Transverse colon (tissue), 4 donors: ENCODE results near the gene ZBTB40. TPM values are rescaled to one million over a fixed set of nuclear protein-coding genes. Genes with fewer than 3 reads are reported as not detected.

Source experiments
- DNase-seq: peaks from one replicate; pipeline ENCODE4 v3.0.0-alpha.2; 2019
- H3K27ac ChIP-seq, 4 donors: fragments of 200-600 bp; sonication (generic); 2 replicates each; pipeline ENCODE4 v1.5.1; 2016 to 2018; ENCODE audit warnings: inconsistent platforms in 4 of 4
- H3K27me3 ChIP-seq: fragments of 200-600 bp; sonication (generic); 2 replicates; pipeline ENCODE4 v1.5.1; 2017; ENCODE audit warnings: inconsistent platforms
- H3K36me3 ChIP-seq, 4 donors: fragments of 200-600 bp; sonication (generic); 2 replicates each; pipeline ENCODE4 v1.5.1; 2017 to 2019; ENCODE audit warnings: inconsistent platforms in 4 of 4
- H3K4me1 ChIP-seq, 4 donors: fragments of 200-600 bp; sonication (generic); 2 replicates each; pipeline ENCODE4 v1.5.1; 2017 to 2020; ENCODE audit warnings: inconsistent platforms in 4 of 4
- H3K4me3 ChIP-seq, 4 donors: fragments of 200-600 bp; sonication (generic); 1 replicate in 1 of 4; 2 replicates in 3 of 4; pipeline versions ENCODE4 v1.5.1 to v1.6.1; 2017 to 2019; ENCODE audit warnings: inconsistent platforms in 4 of 4
- H3K9me3 ChIP-seq, 2 donors: fragments of 200-600 bp; sonication (generic); 2 replicates each; pipeline ENCODE4 v1.5.1; 2017 to 2019; ENCODE audit warnings: inconsistent platforms in 2 of 2
- EP300 ChIP-seq: sonication (generic); formaldehyde crosslinking; IDR thresholded peaks from one replicate; pipeline ENCODE4 v1.6.1; 2017; ENCODE audit warnings: antibody characterized with exemption, low read depth
- POLR2A ChIP-seq: fragments of 450-650 bp; IDR thresholded peaks from one replicate; pipeline ENCODE4 v1.6.1; 2016; ENCODE audit warnings: antibody characterized with exemption, mild to moderate bottlenecking, moderate library complexity
- POLR2AphosphoS5 ChIP-seq, 3 donors: sonication (generic); formaldehyde crosslinking; IDR thresholded peaks; one replicate each; pipeline ENCODE4 v1.6.1; 2016; ENCODE audit warnings: antibody characterized with exemption in 3 of 3
- WGBS, 2 donors: methylation state at CpG; one replicate each; pipeline ENCODE4 v1.1.5; 2018; ENCODE audit warnings: low coverage in 1 of 2; 5-methylcytosine and 5-hydroxymethylcytosine counted together
- in situ Hi-C, 4 donors: fragments of 200-750 bp; cut with MboI; loops; one replicate each; pipeline versions ENCODE4 v1.15.0 to v1.15.1; 2017; ENCODE audit warnings: low sequenced_read_pairs in 3 of 4, low pct_ligation_motif_present in 1 of 4, low pct_unique_long_range_greater_than_20kb in 1 of 4
- intact Hi-C: fragments of 100-400 bp; cut with DNase I; formaldehyde crosslinking; loops from one replicate; pipeline ENCODE4 v1.15.1; 2023; ENCODE audit warnings: low total_unique reads
- total RNA-seq, 4 donors: library from RNA; depleted of rRNA; stranded (reverse); fragments of >200 nt; gene quantifications; one replicate each; pipeline ENCODE4 v1.1.0, GENCODE V29; 2016
- TF ChIP-seq, protein P1 (sequence below), 5 experiments: fragments of 200-600 bp in 3 of 5; fragments of 450-650 bp in 2 of 5; sonication (generic) in 3 of 5; IDR thresholded peaks; 1 replicate in 2 of 5; 2 replicates in 3 of 5; pipeline ENCODE4 v1.5.1; 2016 to 2017; ENCODE audit warnings: antibody characterized with exemption in 5 of 5, inconsistent platforms in 3 of 5, mild to moderate bottlenecking in 2 of 5, moderate library complexity in 1 of 5

ZBTB40 gene
- total RNA-seq, 4 donors from 2014 or later = 17.7 to 30.3 (median 21.1) TPM

DNA sequence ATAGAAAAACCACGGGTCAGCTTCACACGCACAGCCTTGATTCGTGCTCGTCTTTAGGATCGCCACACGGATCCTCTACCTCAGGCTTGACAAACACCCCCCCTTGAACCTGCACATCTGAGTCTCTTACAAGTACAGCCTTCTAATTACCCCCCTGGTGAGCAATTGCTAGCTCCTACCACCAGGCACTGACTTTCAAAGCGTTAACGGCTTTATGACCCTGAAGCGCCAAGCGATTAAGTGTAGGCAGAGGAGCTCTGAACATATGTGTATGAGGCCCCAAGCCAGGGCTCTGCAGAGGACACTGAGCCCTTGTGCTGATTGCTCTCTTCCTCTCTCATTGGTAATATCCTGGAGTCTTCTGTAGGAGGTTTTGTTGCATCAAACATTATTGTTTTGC is 55.9 kb downstream of the ZBTB40 start:
- peaks cover 0 to 45% (median 17%) of the 10 kb centered on the region in 4 donors for H3K36me3 ChIP-seq
- no peaks in the 10 kb centered on the region for H3K27me3 ChIP-seq
- no peak overlapping the region for H3K4me3 ChIP-seq
- intact Hi-C loops = no loop called here
- TF ChIP-seq POLR2AphosphoS5 (IDR thresholded peaks at IDR 0.05) = no peak
- TF ChIP-seq EP300 = no peak
- TF ChIP-seq, protein P1, sequence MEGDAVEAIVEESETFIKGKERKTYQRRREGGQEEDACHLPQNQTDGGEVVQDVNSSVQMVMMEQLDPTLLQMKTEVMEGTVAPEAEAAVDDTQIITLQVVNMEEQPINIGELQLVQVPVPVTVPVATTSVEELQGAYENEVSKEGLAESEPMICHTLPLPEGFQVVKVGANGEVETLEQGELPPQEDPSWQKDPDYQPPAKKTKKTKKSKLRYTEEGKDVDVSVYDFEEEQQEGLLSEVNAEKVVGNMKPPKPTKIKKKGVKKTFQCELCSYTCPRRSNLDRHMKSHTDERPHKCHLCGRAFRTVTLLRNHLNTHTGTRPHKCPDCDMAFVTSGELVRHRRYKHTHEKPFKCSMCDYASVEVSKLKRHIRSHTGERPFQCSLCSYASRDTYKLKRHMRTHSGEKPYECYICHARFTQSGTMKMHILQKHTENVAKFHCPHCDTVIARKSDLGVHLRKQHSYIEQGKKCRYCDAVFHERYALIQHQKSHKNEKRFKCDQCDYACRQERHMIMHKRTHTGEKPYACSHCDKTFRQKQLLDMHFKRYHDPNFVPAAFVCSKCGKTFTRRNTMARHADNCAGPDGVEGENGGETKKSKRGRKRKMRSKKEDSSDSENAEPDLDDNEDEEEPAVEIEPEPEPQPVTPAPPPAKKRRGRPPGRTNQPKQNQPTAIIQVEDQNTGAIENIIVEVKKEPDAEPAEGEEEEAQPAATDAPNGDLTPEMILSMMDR (IDR thresholded peaks at IDR 0.05) = no peak
- TF ChIP-seq POLR2A = no peak
- H3K9me3 ChIP-seq = no peaks in the 10 kb centered on the region
- in situ Hi-C loops = no loop called here
- no peak for DNase-seq
- 83 to 92% methylated on average over 10 of the region's 10 CpGs for WGBS, 2 donors
- H3K4me1 ChIP-seq = peaks cover 0 to 9% (median 0%) of the 10 kb centered on the region in 4 donors
- no peak overlapping the region for H3K27ac ChIP-seq

DNA sequence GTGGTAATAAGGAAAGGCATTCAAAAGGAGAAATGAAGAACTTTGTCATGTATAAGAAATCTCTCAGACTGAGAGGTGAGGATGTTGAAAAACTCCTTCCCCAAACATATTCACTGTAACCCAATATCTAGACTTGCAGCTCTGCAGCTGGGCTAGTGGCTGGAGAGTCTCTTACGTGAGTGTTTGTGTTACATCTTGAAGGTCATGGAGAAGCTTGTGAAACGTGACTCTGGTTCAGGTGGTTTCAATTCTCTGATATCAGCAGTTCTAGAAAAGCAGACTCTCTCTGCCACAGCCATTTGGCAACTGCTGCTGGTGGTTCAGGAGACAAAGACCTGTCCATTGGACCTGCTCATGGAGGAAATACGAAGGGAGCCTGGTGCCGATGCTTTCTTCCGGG is 56.7 kb downstream of the ZBTB40 start:
- H3K27ac ChIP-seq = no peak overlapping the region
- 83% methylated on average over 5 of the region's 5 CpGs; no CpG with 5 or more reads in 1 of the 2 donors for WGBS, 2 donors
- in situ Hi-C loops (no loop called here), intact Hi-C loops (no loop called here)
- H3K4me1 ChIP-seq = peaks cover 0 to 9% (median 0%) of the 10 kb centered on the region in 4 donors
- no peaks in the 10 kb centered on the region for H3K9me3 ChIP-seq
- no peaks in the 10 kb centered on the region for H3K27me3 ChIP-seq
- H3K4me3 ChIP-seq = no peak overlapping the region
- DNase-seq = no peak
- peaks cover 0 to 45% (median 20%) of the 10 kb centered on the region in 4 donors for H3K36me3 ChIP-seq
- no peak for TF ChIP-seq POLR2A
- no peak for TF ChIP-seq EP300
- TF ChIP-seq, protein P1 (IDR thresholded peaks at IDR 0.05) = no peak
- TF ChIP-seq POLR2AphosphoS5 (IDR thresholded peaks at IDR 0.05) = no peak

DNA sequence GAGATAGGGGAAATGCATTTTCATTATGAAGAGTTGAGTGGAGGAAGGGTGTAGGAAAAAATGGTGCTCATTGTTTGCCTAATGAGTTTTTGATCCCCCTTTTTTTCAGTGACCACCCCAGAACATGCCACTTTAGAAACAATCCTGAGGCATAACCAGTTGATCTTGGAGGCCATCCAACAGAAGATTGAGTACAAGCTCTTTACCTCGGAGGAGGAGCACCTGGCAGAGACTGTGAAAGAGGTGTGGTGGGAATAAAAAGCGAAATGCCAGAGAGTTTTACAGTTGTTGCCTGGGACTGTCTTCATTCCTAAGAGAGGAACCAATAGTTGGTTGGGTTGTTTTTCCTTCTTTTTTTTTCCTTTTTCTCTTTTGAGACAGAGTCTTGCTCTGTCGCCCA is 57.3 kb downstream of the ZBTB40 start:
- peaks cover 0 to 48% (median 22%) of the 10 kb centered on the region in 4 donors for H3K36me3 ChIP-seq
- WGBS, 2 donors = 58 to 100% methylated on average over 1 to 3 of the region's 3 CpGs
- no peaks in the 10 kb centered on the region for H3K9me3 ChIP-seq
- DNase-seq = peak; percentile 26
- no peaks in the 10 kb centered on the region for H3K27me3 ChIP-seq
- H3K4me1 ChIP-seq = peaks cover 0 to 9% (median 0%) of the 10 kb centered on the region in 4 donors
- in situ Hi-C loops = no loop called here
- no peak overlapping the region for H3K27ac ChIP-seq
- H3K4me3 ChIP-seq = no peak overlapping the region
- intact Hi-C loops = no loop called here
- TF ChIP-seq, protein P1 (IDR thresholded peaks at IDR 0.05) = no peak
- TF ChIP-seq EP300 (no peak), POLR2AphosphoS5 (IDR thresholded peaks at IDR 0.05) (no peak), POLR2A (no peak)

DNA sequence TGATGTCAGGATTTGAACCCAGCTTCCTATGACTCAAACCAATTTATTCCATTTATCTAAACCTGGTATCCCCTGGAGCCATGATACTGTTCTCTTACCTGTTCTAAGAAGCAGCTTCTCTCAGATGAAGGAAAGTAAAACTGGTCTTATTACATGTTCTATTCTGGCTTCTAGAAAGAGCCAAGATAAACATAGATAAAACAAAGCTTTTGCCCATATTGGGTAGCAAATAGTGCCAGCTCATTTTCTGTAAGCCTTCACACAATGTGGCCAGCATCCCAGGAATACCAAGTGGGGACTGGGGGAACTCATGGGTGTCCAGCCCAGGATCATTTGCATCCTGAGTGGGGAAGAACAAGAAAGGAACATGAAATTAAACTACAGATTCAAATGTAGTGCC is 58.2 kb downstream of the ZBTB40 start:
- Histone ChIP-seq H3K9me3 (no peaks in the 10 kb centered on the region), H3K4me1 (peaks cover 0 to 9% (median 0%) of the 10 kb centered on the region in 4 donors), H3K36me3 (peaks cover 0 to 56% (median 26%) of the 10 kb centered on the region in 4 donors), H3K27me3 (no peaks in the 10 kb centered on the region), H3K4me3 (no peak overlapping the region), H3K27ac (no peak overlapping the region)
- TF ChIP-seq POLR2A = no peak
- no peak for TF ChIP-seq POLR2AphosphoS5 (IDR thresholded peaks at IDR 0.05)
- TF ChIP-seq EP300 = no peak
- TF ChIP-seq, protein P1 (IDR thresholded peaks at IDR 0.05) = no peak
- no peak for DNase-seq
- intact Hi-C loops (no loop called here), in situ Hi-C loops (no loop called here)
